T-helper 1 cell treated with Interleukin-12 subunit alpha and Interleukin-12 subunit beta and Interleukin-4 antibody, amounts not matched to agents 30 μg/mL and 1 μg/mL, for 36 hours (primary cell): ENCODE data around the gene OXCT1.

Experiments
- H3K27ac Mint-ChIP-seq: one replicate; pipeline ENCODE4 v1.8.0; 2021; ENCODE audit warnings: mild to moderate bottlenecking, mixed read lengths
- H3K27me3 Mint-ChIP-seq: one replicate; pipeline ENCODE4 v1.8.0; 2021; ENCODE audit warnings: low read depth, mixed read lengths
- H3K36me3 Mint-ChIP-seq: one replicate; pipeline ENCODE4 v1.8.0; 2021; ENCODE audit warnings: low read depth, mixed read lengths
- H3K4me1 Mint-ChIP-seq: one replicate; pipeline ENCODE4 v1.8.0; 2021; ENCODE audit warnings: low read depth, mixed read lengths
- H3K4me3 Mint-ChIP-seq: one replicate; pipeline ENCODE4 v1.8.0; 2021; ENCODE audit warnings: mild to moderate bottlenecking, moderate library complexity, mixed read lengths
- H3K9me3 Mint-ChIP-seq: one replicate; pipeline ENCODE4 v1.8.0; 2021; ENCODE audit warnings: mixed read lengths

The OXCT1 gene

GRCh38 chr5:41790038-41790776 is 80.0 kb downstream of the OXCT1 start:
- Mint-ChIP-seq H3K27ac (no peak overlapping the region), H3K9me3 (no peaks in the 10 kb centered on the region), H3K36me3 (peaks cover 11% of the 10 kb centered on the region), H3K4me1 (peaks cover 5% of the 10 kb centered on the region), H3K27me3 (no peaks in the 10 kb centered on the region), H3K4me3 (no peak overlapping the region)

- peaks cover 5% of the 10 kb centered on the region for H3K4me1 Mint-ChIP-seq
- no peaks in the 10 kb centered on the region for H3K9me3 Mint-ChIP-seq
- H3K36me3 Mint-ChIP-seq, result peaks cover 12% of the 10 kb centered on the region
- no peaks in the 10 kb centered on the region for H3K27me3 Mint-ChIP-seq
- no peak overlapping the region for H3K4me3 Mint-ChIP-seq
- H3K27ac Mint-ChIP-seq, result no peak overlapping the region
Measured at GRCh38 chr5:41789434-41789833, 80.8 kb downstream of the OXCT1 start.

DNA sequence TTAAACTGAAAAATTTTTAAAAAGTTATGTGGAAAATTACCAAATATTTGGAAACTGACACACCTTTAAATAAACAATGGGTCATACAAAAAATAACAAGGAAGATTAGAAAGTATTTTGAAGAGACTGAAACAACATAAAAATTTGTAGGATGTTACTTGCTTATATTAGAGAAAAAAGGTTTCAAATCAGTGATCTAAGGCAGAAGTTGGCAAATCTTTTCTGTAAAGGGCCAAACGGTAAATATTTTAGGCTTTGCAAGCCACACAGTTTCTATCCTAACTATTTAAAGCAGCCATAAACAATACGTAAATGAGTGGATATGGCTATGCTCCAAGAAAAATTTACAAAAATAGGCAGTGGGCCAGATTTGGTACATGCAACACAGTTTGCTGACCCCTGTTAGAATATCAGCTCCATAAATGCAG is 81.3 kb downstream of the OXCT1 start:
- no peaks in the 10 kb centered on the region for H3K27me3 Mint-ChIP-seq
- H3K9me3 Mint-ChIP-seq, result no peaks in the 10 kb centered on the region
- H3K4me1 Mint-ChIP-seq, result peaks cover 5% of the 10 kb centered on the region
- no peak overlapping the region for H3K27ac Mint-ChIP-seq
- no peak overlapping the region for H3K4me3 Mint-ChIP-seq
- peaks cover 14% of the 10 kb centered on the region for H3K36me3 Mint-ChIP-seq

- Mint-ChIP-seq H3K36me3 (peaks cover 20% of the 10 kb centered on the region), H3K4me1 (peaks cover 5% of the 10 kb centered on the region), H3K4me3 (no peak overlapping the region), H3K9me3 (no peaks in the 10 kb centered on the region), H3K27ac (no peak overlapping the region), H3K27me3 (no peaks in the 10 kb centered on the region)
Measured at GRCh38 chr5:41787265-41787664, 83.0 kb downstream of the OXCT1 start.

DNA sequence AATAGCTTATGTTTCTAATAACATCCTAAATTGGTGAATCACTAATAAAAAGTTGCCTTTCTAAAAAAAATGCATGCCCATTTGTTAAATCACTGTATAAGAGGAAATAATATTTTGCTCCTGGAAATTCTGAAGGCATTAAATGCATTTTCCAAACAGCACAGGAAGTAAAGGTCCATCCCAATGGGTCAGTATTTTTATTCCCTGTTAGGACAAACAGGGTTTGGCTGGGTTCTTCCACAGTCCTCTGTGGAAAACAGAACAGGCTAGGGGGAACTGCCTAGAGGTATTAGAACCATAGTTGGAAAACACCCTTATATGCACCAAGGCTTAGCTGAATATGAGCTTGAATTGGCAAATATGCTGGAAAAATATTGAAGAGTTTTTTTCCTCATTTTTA is 85.2 kb downstream of the OXCT1 start:
- no peaks in the 10 kb centered on the region for H3K27me3 Mint-ChIP-seq

DNA sequence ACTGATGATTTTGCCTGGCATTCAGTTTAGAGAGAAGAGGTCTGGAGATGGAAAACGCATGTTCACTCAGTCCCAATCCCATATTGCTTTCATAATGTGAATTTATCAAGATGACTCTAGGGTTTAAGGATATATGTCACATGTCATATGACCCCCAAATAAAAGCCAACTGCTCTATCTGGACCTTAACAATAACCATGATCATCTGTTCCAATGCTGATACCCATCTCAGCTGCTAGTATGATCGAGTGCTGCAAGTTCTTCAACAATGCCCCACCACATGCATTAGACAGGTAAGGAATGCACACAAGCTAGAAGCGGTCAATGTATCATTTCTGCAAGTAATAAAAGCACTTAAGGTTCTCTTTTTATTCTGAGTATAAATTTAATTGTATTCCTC is 91.8 kb downstream of the OXCT1 start:
- Mint-ChIP-seq H3K4me3 (no peak overlapping the region), H3K36me3 (peaks cover 21% of the 10 kb centered on the region), H3K4me1 (peaks cover 3% of the 10 kb centered on the region), H3K27ac (no peak overlapping the region), H3K9me3 (no peaks in the 10 kb centered on the region), H3K27me3 (no peaks in the 10 kb centered on the region)

More for the DNA sequence above, 85.2 kb downstream of the OXCT1 start:
- Mint-ChIP-seq H3K4me3 (no peak overlapping the region), H3K9me3 (no peaks in the 10 kb centered on the region), H3K4me1 (peaks cover 7% of the 10 kb centered on the region), H3K36me3 (peaks cover 29% of the 10 kb centered on the region), H3K27ac (no peak overlapping the region)

DNA sequence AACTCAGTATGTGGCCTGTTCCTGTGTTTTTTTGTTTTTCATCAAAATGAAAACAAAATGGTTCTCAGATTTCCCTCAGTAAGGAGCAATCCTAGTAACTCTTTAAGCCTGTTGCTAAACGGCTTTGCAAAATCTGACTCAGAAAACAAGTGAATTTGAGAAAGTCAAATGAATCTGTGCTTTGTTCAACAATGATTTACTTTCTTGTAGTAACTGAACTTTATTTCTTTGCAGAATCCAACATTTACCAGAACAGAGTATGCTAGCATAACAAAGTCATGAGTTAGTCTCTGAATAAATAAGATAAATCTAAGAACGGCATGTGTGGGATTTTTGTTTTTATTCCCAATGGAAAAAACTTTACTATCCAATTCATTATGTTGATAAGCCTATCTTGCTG is 93.8 kb downstream of the OXCT1 start:
- peaks cover 18% of the 10 kb centered on the region for H3K36me3 Mint-ChIP-seq
- no peaks in the 10 kb centered on the region for H3K27me3 Mint-ChIP-seq
- no peaks in the 10 kb centered on the region for H3K9me3 Mint-ChIP-seq
- no peak overlapping the region for H3K27ac Mint-ChIP-seq
- H3K4me3 Mint-ChIP-seq, result no peak overlapping the region
- H3K4me1 Mint-ChIP-seq, result peaks cover 13% of the 10 kb centered on the region

GRCh38 chr5:41773799-41774198 is 96.4 kb downstream of the OXCT1 start:
- H3K4me1 Mint-ChIP-seq, result peaks cover 18% of the 10 kb centered on the region
- no peak overlapping the region for H3K27ac Mint-ChIP-seq
- no peaks in the 10 kb centered on the region for H3K27me3 Mint-ChIP-seq
- no peaks in the 10 kb centered on the region for H3K9me3 Mint-ChIP-seq
- peaks cover 17% of the 10 kb centered on the region for H3K36me3 Mint-ChIP-seq
- H3K4me3 Mint-ChIP-seq, result no peak overlapping the region

DNA sequence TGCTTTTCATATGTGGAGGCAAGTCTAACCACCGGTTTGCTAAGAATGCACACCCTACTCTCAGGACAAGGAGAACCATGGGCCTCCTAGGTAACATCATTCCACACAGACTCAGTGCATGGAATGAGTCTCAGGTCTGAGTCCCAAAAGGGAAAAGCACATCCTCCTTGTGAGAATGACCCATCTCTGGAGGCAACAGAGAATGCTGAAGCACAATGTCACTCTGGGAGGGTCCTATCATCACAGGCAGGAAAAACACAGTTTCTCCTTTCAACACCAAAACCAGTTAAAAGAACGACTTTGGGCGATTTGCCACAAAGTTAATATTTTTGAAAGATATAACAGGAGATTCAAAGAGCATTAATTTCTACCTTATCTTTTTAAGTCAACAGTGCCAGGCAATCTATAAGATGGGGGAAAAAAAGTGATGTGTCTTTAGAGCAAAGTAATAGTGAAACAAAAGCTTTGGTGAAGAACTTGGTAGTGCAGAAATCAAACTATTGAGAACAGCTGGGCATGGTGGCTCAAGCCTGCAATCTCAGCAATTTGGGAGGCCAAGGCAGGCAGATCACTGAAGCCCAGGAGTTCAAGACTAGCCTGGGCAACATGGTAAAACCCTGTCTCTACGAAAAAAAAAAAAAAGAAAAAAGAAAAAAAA is 97.3 kb downstream of the OXCT1 start:
- Mint-ChIP-seq H3K4me1 (peaks cover 18% of the 10 kb centered on the region), H3K4me3 (no peak overlapping the region), H3K36me3 (peaks cover 17% of the 10 kb centered on the region), H3K9me3 (no peaks in the 10 kb centered on the region), H3K27me3 (no peaks in the 10 kb centered on the region), H3K27ac (no peak overlapping the region)

DNA sequence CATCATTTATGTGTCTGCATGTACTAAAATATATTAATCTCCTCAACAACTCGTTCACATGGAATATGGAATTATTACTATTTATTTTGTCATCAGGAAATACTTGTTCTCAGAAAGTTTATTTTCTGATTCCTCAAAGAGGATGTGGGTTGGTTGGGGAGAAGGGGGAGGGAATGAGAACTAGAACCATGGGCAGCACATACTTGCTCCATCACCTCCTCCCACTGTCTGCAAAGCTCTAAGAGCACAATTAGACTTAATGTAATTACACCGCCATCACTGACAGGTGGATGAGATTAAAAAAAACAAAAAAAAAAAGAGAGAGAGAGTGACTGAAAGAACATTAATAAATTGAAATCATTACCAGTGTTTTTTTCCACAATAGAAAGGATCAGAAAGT is 98.2 kb downstream of the OXCT1 start:
- Mint-ChIP-seq H3K27ac (no peak overlapping the region), H3K27me3 (no peaks in the 10 kb centered on the region), H3K36me3 (peaks cover 17% of the 10 kb centered on the region), H3K9me3 (no peaks in the 10 kb centered on the region), H3K4me3 (no peak overlapping the region), H3K4me1 (peaks cover 18% of the 10 kb centered on the region)

DNA sequence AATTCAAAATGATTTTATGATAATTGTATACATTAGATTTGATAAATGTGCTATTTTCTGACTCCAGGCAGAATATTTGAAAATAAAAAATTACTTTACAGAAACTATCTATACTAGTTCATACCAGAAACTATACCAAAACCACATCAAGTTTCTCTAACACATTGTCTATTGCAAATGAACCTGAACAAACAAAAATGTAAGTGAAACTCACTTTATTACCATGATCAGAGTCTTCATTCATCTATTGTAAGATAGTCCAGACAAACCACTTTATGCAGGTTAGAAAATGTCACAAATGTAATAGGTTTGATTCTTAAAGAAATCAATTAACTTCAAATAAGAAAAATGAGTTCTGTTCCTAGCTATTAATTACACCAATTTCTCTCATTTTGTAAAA is 99.4 kb downstream of the OXCT1 start:
- no peaks in the 10 kb centered on the region for H3K9me3 Mint-ChIP-seq
- no peaks in the 10 kb centered on the region for H3K27me3 Mint-ChIP-seq
- peaks cover 14% of the 10 kb centered on the region for H3K36me3 Mint-ChIP-seq
- H3K27ac Mint-ChIP-seq, result no peak overlapping the region
- H3K4me3 Mint-ChIP-seq, result no peak overlapping the region
- peaks cover 18% of the 10 kb centered on the region for H3K4me1 Mint-ChIP-seq

DNA sequence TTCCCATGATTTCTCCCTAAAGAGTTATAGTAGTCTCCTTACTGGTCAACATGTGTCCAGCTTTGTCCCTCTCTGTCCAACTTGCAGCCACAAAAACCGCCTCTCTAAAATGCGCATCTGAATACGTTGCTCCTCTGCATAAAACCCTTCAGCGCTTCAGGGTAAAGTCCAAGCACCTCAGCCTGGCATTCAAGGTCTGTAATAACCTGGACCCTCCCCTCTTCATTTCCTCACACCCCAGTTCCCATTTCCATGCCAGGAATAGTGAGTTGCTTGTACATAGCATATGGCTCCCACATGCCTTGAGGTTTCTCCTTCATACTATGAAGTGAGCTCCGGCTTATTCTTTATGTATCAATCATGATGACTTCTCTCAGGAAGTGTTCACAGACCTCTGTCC is 101.5 kb downstream of the OXCT1 start:
- Mint-ChIP-seq H3K4me3 (no peak overlapping the region), H3K9me3 (no peaks in the 10 kb centered on the region), H3K4me1 (peaks cover 20% of the 10 kb centered on the region), H3K27me3 (no peaks in the 10 kb centered on the region), H3K27ac (no peak overlapping the region), H3K36me3 (peaks cover 15% of the 10 kb centered on the region)

DNA sequence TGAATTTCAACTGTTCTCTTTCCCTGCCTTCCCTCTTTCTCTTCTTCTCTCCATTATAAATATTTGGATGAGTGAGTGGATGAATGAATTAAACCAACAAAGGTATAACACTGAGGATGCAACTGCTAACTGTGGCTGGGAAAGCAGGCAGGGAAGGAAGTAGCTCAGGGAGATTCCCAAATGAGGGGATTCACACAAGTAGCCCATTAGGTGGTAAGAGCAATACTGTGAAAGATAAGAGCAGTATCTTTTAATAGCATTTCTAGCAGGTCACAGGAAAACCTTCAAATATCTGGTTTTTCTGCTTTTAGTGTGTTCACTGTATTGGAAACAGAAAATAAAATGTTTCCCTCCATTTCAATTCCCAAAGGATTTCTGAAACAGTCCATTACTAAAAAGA is 105.6 kb downstream of the OXCT1 start:
- H3K9me3 Mint-ChIP-seq, result no peaks in the 10 kb centered on the region
- H3K27ac Mint-ChIP-seq, result no peak overlapping the region
- peaks cover 2% of the 10 kb centered on the region for H3K4me1 Mint-ChIP-seq
- H3K4me3 Mint-ChIP-seq, result no peak overlapping the region
- H3K27me3 Mint-ChIP-seq, result no peaks in the 10 kb centered on the region
- peaks cover 20% of the 10 kb centered on the region for H3K36me3 Mint-ChIP-seq

- Mint-ChIP-seq H3K4me1 (peaks cover 2% of the 10 kb centered on the region), H3K4me3 (no peak overlapping the region), H3K27me3 (no peaks in the 10 kb centered on the region), H3K36me3 (peaks cover 21% of the 10 kb centered on the region), H3K27ac (no peak overlapping the region), H3K9me3 (no peaks in the 10 kb centered on the region)
Measured at GRCh38 chr5:41763574-41763973, 106.7 kb downstream of the OXCT1 start.

GRCh38 chr5:41763081-41763480 is 107.1 kb downstream of the OXCT1 start:
- Mint-ChIP-seq H3K4me3 (no peak overlapping the region), H3K9me3 (no peaks in the 10 kb centered on the region), H3K27ac (no peak overlapping the region), H3K27me3 (no peaks in the 10 kb centered on the region), H3K36me3 (peaks cover 25% of the 10 kb centered on the region), H3K4me1 (peaks cover 2% of the 10 kb centered on the region)
